GM04504 (cell line): ENCODE results near the gene SLC7A5.
"Not testable (repeated sequence)": the region's sequence is repeated elsewhere in the genome, so short reads cannot be mapped to it uniquely, and the experiment has no call there.

Source experiments
- DNase-seq: peaks from one replicate; pipeline ENCODE4 v3.0.0-alpha.2; 2012; ENCODE audit warnings: low read depth

SLC7A5 gene

GRCh38 chr16:87834005-87834667, 35.2 kb downstream of the SLC7A5 start:
- DNase-seq, result no peak

GRCh38 chr16:87833548-87833947, 35.8 kb downstream of the SLC7A5 start:
- DNase-seq, result no peak

GRCh38 chr16:87832741-87833502, 36.4 kb downstream of the SLC7A5 start:
- DNase-seq, result no peak

- DNase-seq, result no peak
These were observed 37.2 kb downstream of the SLC7A5 start for GRCh38 chr16:87832137-87832527.

- DNase-seq, result no peak
These were observed 37.7 kb downstream of the SLC7A5 start for GRCh38 chr16:87831421-87832136.

- no peak for DNase-seq
These were observed 38.5 kb downstream of the SLC7A5 start for GRCh38 chr16:87830673-87831420.

GRCh38 chr16:87829988-87830672, 39.2 kb downstream of the SLC7A5 start:
- DNase-seq, result no peak

GRCh38 chr16:87829622-87829980, 39.7 kb downstream of the SLC7A5 start:
- DNase-seq, result no peak

GRCh38 chr16:87828907-87829621, 40.2 kb downstream of the SLC7A5 start:
- no peak for DNase-seq

- no peak for DNase-seq
These were observed 41.0 kb downstream of the SLC7A5 start for GRCh38 chr16:87828071-87828906.

GRCh38 chr16:87827588-87827915, 41.8 kb downstream of the SLC7A5 start:
- DNase-seq, result not testable (repeated sequence)

GRCh38 chr16:87826798-87827587, 42.3 kb downstream of the SLC7A5 start:
- DNase-seq, result no peak

GRCh38 chr16:87826407-87826797, 42.9 kb downstream of the SLC7A5 start:
- DNase-seq, result not testable (repeated sequence)

- not testable (repeated sequence) for DNase-seq
These were observed 43.5 kb downstream of the SLC7A5 start for GRCh38 chr16:87825842-87826120.

- no peak for DNase-seq
These were observed 44.1 kb downstream of the SLC7A5 start for GRCh38 chr16:87824991-87825841.

GRCh38 chr16:87824016-87824990, 45.0 kb downstream of the SLC7A5 start:
- DNase-seq, result no peak

- DNase-seq, result no peak
These were observed 46.0 kb downstream of the SLC7A5 start for GRCh38 chr16:87823181-87823929.
